PC-3 (cell line): ENCODE data around the gene TMEM129. TPM values are rescaled to one million over a fixed set of nuclear protein-coding genes. Genes with fewer than 3 reads are reported as not detected.

Source experiments
- ATAC-seq: fragments of 200-7000 bp; cut with Tn5 transposase; 2 replicates; pipeline ENCODE4 v1.9.1; 2020; ENCODE audit warnings: mild to moderate bottlenecking, moderate library complexity
- BruUV-seq: library from RNA; stranded (reverse); fragments of 400-500 nt; replicated peaks from 2 replicates; lab custom pipeline; 2021; lab: Mats Ljungman, UMichigan
- CTCF ChIA-PET: fragments of 300-600 bp; sonication (Branson Sonifier 250); formaldehyde crosslinking; loops from one replicate; lab custom pipeline; 2022; ENCODE audit warnings: antibody characterized with exemption; lab: Charles Lee
- POLR2A ChIA-PET: fragments of 300-600 bp; sonication (Branson Sonifier 250); formaldehyde crosslinking; loops from one replicate; lab custom pipeline; 2022; ENCODE audit warnings: antibody characterized with exemption; ENCODE audit not compliant: unreplicated experiment; lab: Charles Lee
- DNase-seq: peaks from one replicate; pipeline ENCODE4 v3.0.0-alpha.2; 2015
- H2AFZ ChIP-seq: fragments of 300-600 bp; sonication (generic); 2 replicates; pipeline ENCODE4 v1.6.0; 2016; ENCODE audit warnings: antibody characterized with exemption, low read length
- H3F3A ChIP-seq: fragments of 300-600 bp; sonication (generic); one replicate; pipeline ENCODE4 v1.6.0; 2017; ENCODE audit warnings: antibody characterized with exemption, low read length, control low read depth, mild to moderate bottlenecking; ENCODE audit not compliant: unreplicated experiment
- H3K27ac ChIP-seq: fragments of 300-600 bp; sonication (generic); 2 replicates; pipeline ENCODE4 v1.5.1; 2016; ENCODE audit warnings: mild to moderate bottlenecking, low read length
- H3K27me3 ChIP-seq: fragments of 300-600 bp; sonication (generic); 2 replicates; pipeline ENCODE4 v1.6.1; 2016; ENCODE audit warnings: low read length, mixed read lengths
- H3K36me3 ChIP-seq: fragments of 300-600 bp; sonication (generic); 2 replicates; pipeline ENCODE4 v1.6.1; 2016; ENCODE audit warnings: low read depth, mixed run types, low read length, mixed read lengths
- H3K4me1 ChIP-seq: fragments of 300-600 bp; sonication (generic); 2 replicates; pipeline ENCODE4 v1.5.1; 2016; ENCODE audit warnings: low read length; ENCODE audit not compliant: insufficient read depth
- H3K4me2 ChIP-seq: fragments of 300-600 bp; sonication (generic); 2 replicates; pipeline ENCODE4 v1.6.0; 2016; ENCODE audit warnings: low read length
- H3K4me3 ChIP-seq: fragments of 300-600 bp; sonication (generic); 2 replicates; pipeline ENCODE4 v1.5.1; 2016; ENCODE audit warnings: mild to moderate bottlenecking, low read length, mixed read lengths
- H3K79me2 ChIP-seq: fragments of 300-600 bp; sonication (generic); 2 replicates; pipeline ENCODE4 v1.6.1; 2017; ENCODE audit warnings: low read length, mixed read lengths
- H3K9ac ChIP-seq: fragments of 300-600 bp; sonication (generic); 2 replicates; pipeline ENCODE4 v1.6.0; 2016; ENCODE audit warnings: mild to moderate bottlenecking, low read length
- H3K9me2 ChIP-seq: fragments of 300-600 bp; sonication (generic); replicated peaks from 2 replicates; pipeline ENCODE4 v1.6.1; 2016; ENCODE audit warnings: mixed run types, low read length, mixed read lengths
- H3K9me3 ChIP-seq: fragments of 300-600 bp; sonication (generic); 2 replicates; pipeline ENCODE4 v1.6.1; 2016; ENCODE audit warnings: low read length, mixed read lengths
- H4K20me1 ChIP-seq: fragments of 300-600 bp; sonication (generic); 2 replicates; pipeline ENCODE4 v1.6.1; 2016; ENCODE audit warnings: low read length, mixed read lengths
- EZH2 ChIP-seq: fragments of 300-600 bp; sonication (generic); IDR thresholded peaks from one replicate; pipeline ENCODE4 v1.6.1; 2017; ENCODE audit warnings: antibody characterized with exemption, mild to moderate bottlenecking, low read length; ENCODE audit not compliant: unreplicated experiment
- EZH2phosphoT487 ChIP-seq: fragments of 300-600 bp; sonication (generic); IDR thresholded peaks from 2 replicates; pipeline ENCODE4 v1.6.1; 2018; ENCODE audit warnings: mild to moderate bottlenecking, antibody characterized with exemption, low read length, borderline replicate concordance
- intact Hi-C: fragments of 100-400 bp; cut with micrococcal nuclease; formaldehyde crosslinking; loops from 2 replicates; pipeline ENCODE4 v1.9.0; 2023
- total RNA-seq: library from RNA; depleted of rRNA; stranded (reverse); fragments of >200 nt; gene quantifications from 2 replicates; pipeline ENCODE4 v1.2.3, GENCODE V29; 2014
- TF ChIP-seq, protein P1 (sequence below): fragments of 300-600 bp; sonication (generic); conservative IDR thresholded peaks from 2 replicates; pipeline ENCODE4 v1.5.1; 2017; ENCODE audit warnings: antibody characterized with exemption, low read depth, mild to moderate bottlenecking, low read length

The TMEM129 gene
- total RNA-seq, 1 experiment from 2014 or later: 28.6 TPM

DNA sequence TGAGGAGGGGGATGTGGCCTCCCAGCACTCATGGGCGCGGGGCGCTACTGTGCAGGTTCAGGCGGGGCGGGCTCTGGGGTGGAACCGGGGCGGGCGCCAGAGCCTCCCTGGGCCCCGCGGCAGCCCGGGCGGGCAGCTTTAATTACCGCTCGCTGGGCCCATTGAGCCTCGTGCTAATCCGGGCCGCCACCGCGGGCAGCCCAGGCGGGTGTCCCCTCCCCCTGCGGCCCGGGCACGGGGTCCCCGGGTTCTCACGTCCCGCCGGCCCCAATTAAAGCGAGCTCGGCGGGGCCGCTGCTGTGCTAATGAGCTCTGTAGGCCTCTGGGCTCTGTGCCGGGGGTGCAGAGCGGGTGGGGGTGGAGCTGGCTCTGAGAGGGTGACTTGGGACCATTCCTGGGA, 49.1 kb upstream of the TMEM129 start:
- no peak overlapping the region for H3K9ac ChIP-seq
- no peak overlapping the region for H3K4me3 ChIP-seq
- H3K79me2 ChIP-seq: no peaks in the 10 kb centered on the region
- H2AFZ ChIP-seq: no peak overlapping the region
- POLR2A ChIA-PET: no interaction called here
- no peaks in the 10 kb centered on the region for H3K4me1 ChIP-seq
- no peaks in the 10 kb centered on the region for H3K27me3 ChIP-seq
- no peak for TF ChIP-seq EZH2
- TF ChIP-seq, protein P1, sequence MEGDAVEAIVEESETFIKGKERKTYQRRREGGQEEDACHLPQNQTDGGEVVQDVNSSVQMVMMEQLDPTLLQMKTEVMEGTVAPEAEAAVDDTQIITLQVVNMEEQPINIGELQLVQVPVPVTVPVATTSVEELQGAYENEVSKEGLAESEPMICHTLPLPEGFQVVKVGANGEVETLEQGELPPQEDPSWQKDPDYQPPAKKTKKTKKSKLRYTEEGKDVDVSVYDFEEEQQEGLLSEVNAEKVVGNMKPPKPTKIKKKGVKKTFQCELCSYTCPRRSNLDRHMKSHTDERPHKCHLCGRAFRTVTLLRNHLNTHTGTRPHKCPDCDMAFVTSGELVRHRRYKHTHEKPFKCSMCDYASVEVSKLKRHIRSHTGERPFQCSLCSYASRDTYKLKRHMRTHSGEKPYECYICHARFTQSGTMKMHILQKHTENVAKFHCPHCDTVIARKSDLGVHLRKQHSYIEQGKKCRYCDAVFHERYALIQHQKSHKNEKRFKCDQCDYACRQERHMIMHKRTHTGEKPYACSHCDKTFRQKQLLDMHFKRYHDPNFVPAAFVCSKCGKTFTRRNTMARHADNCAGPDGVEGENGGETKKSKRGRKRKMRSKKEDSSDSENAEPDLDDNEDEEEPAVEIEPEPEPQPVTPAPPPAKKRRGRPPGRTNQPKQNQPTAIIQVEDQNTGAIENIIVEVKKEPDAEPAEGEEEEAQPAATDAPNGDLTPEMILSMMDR: no peak
- TF ChIP-seq EZH2phosphoT487: no peak
- ATAC-seq (no peak), DNase-seq (no peak)
- H3K4me2 ChIP-seq: no peak overlapping the region
- H4K20me1 ChIP-seq: no peaks in the 10 kb centered on the region
- H3K36me3 ChIP-seq: no peaks in the 10 kb centered on the region
- CTCF ChIA-PET: no interaction called here
- intact Hi-C loops: no loop called here
- no peaks in the 10 kb centered on the region for H3K9me3 ChIP-seq
- no peaks in the 10 kb centered on the region for H3K9me2 ChIP-seq
- BruUV-seq: no TSS peak
- H3K27ac ChIP-seq: no peak overlapping the region
- no peaks in the 10 kb centered on the region for H3F3A ChIP-seq

DNA sequence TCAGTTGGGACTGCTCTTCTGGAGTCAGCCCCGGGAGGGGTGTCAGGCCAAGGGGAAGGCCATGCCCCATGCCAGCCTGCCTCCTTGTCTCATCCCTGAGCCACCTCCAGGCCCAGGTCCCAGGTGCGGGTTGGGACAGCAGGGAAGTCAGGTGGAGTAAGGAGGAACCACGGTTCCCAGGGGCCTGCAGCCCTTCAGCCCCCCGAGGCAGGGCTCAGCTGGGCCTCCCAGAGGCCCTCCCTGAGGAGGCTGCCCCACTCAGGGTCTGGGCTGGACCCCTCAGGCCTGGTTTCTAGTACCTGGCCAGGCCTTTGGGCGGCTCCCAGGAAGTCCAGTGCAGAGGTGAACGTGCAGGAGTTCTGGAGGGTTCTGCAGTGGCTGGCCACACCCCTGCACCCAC, 48.6 kb upstream of the TMEM129 start:
- Histone ChIP-seq H3K9ac (no peak overlapping the region), H3K9me2 (no peaks in the 10 kb centered on the region), H3K27me3 (no peaks in the 10 kb centered on the region), H3K79me2 (no peaks in the 10 kb centered on the region), H3K9me3 (no peaks in the 10 kb centered on the region), H3K4me2 (no peak overlapping the region), H3F3A (no peaks in the 10 kb centered on the region), H3K36me3 (no peaks in the 10 kb centered on the region), H2AFZ (no peak overlapping the region), H3K4me1 (no peaks in the 10 kb centered on the region), H4K20me1 (no peaks in the 10 kb centered on the region), H3K4me3 (no peak overlapping the region), H3K27ac (no peak overlapping the region)
- TF ChIP-seq EZH2phosphoT487: no peak
- TF ChIP-seq, protein P1: no peak
- CTCF ChIA-PET: no interaction called here
- no TSS peak for BruUV-seq
- ATAC-seq (no peak), DNase-seq (no peak)
- POLR2A ChIA-PET: no interaction called here
- intact Hi-C loops: no loop called here

DNA sequence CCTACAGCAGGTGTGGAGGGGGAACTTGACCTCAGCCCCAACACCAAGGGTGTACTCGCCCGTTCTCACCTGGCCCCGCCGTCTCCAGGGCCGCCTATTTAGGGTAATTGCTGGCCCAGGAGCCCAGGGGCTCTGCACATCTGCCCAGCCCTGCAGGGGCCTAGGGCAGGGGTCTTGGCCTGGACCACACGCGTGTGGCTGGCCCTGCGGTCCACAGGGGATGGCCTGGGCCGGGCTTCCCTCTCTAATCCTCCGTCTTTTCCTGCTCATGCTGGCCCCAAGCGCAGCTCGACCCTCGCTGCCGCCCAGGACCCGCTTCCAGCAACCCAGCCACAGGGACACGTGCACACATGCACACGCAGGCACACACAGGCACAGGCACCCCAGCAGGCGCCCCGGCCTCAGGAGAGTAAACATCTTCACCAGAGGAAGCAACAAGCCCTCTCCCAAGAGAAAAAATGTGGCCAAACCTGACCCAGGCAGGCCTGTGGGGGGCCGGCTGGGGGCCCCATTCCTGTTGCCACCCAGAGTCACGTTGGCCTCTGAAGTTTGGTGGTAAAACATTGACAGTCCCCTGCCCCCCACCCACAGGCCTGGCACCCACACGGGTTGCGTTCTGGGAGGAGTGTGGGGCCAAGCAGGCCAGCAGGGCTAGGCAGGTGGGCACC, 47.4 kb upstream of the TMEM129 start:
- no peak overlapping the region for H3K27ac ChIP-seq
- BruUV-seq: no TSS peak
- DNase-seq: no peak
- no peaks in the 10 kb centered on the region for H3K79me2 ChIP-seq
- H3K27me3 ChIP-seq: no peaks in the 10 kb centered on the region
- H3F3A ChIP-seq: no peaks in the 10 kb centered on the region
- no peak overlapping the region for H2AFZ ChIP-seq
- H4K20me1 ChIP-seq: no peaks in the 10 kb centered on the region
- no peak for TF ChIP-seq EZH2phosphoT487
- TF ChIP-seq, protein P1: no peak
- TF ChIP-seq EZH2: no peak
- no peaks in the 10 kb centered on the region for H3K4me1 ChIP-seq
- intact Hi-C loops: no loop called here
- H3K9me2 ChIP-seq: no peaks in the 10 kb centered on the region
- no peaks in the 10 kb centered on the region for H3K36me3 ChIP-seq
- ATAC-seq: no peak
- no peak overlapping the region for H3K9ac ChIP-seq
- H3K9me3 ChIP-seq: no peaks in the 10 kb centered on the region
- H3K4me3 ChIP-seq: no peak overlapping the region
- ChIA-PET CTCF (interaction anchor here (0.6 to 1.0 kb wide), 3 partner anchors 23 to 180 kb away, joined by 5 to 9 read pairs (median 6); no protein-coding TSS in a partner anchor), POLR2A (no interaction called here)
- H3K4me2 ChIP-seq: no peak overlapping the region
